ENCODE measurements around the gene PAQR4.
A peak's percentile ranks its signal among the peaks of the same experiment; 100 is the strongest.

The PAQR4 gene

DNA sequence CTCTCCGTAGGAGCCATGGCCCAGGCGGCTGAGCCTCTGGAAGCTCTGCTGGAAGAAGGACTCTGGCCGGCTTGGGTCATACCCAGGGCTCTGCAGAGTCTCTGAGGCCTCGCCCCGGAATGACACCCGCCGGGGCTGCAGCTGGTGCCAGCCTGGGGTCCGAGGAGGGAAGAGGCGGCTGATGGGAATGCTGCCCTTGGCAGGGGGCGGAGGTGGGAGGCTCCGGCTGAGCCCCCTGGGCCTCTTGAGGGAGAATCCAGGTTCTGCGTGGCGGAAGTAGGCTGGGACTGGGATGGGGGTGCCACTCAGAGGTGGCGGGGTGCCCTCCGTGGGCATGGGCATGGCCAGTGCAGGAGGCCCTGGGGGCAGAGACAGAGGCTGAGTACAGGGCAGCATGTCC, 7.5 kb downstream of the PAQR4 start:
- Histone ChIP-seq H3K9ac (ENCODE audit: low read depth, low read length) (no peak overlapping the region), H3K4me3 (ENCODE audit: low read length) (no peak overlapping the region), H3K4me2 (ENCODE audit: low read length) (no peak overlapping the region), H3K4me1 (ENCODE audit: control insufficient read depth, insufficient read depth, low read length) (peaks cover 12% of the 10 kb centered on the region), H3K9me3 (replicated peaks; ENCODE audit: low read length) (no peaks in the 10 kb centered on the region), H3K36me3 (ENCODE audit: insufficient read depth, low read length) (no peaks in the 10 kb centered on the region), H3K27me3 (ENCODE audit: control insufficient read depth, insufficient read depth, low read length) (no peaks in the 10 kb centered on the region)

DNA sequence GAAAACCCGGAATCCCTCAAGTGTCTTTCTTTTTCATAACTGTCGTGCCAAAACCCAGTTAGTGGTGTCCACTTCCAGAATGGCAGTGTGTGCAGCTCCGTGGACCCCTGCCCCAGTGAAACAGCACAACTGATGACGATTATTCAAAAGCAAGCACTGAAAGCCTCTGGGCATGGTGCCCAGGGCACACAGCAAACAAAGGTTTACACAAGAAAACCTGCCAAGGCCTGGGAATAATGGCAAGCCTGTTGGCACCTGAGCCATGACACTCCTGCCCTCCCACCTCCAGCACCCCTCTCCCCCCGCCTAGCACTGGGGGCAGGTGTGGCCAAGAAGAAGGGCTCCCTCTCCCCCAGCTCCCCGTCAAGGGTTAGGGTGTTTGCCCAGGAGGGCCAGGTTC, 8.3 kb downstream of the PAQR4 start:
- Histone ChIP-seq H3K4me3 (ENCODE audit: low read length) (no peak overlapping the region), H3K27me3 (ENCODE audit: control insufficient read depth, insufficient read depth, low read length) (no peaks in the 10 kb centered on the region), H3K4me2 (ENCODE audit: low read length) (no peak overlapping the region), H3K9me3 (replicated peaks; ENCODE audit: low read length) (no peaks in the 10 kb centered on the region), H3K4me1 (ENCODE audit: control insufficient read depth, insufficient read depth, low read length) (peaks cover 12% of the 10 kb centered on the region), H3K9ac (ENCODE audit: low read depth, low read length) (no peak overlapping the region), H3K36me3 (ENCODE audit: insufficient read depth, low read length) (no peaks in the 10 kb centered on the region)

DNA sequence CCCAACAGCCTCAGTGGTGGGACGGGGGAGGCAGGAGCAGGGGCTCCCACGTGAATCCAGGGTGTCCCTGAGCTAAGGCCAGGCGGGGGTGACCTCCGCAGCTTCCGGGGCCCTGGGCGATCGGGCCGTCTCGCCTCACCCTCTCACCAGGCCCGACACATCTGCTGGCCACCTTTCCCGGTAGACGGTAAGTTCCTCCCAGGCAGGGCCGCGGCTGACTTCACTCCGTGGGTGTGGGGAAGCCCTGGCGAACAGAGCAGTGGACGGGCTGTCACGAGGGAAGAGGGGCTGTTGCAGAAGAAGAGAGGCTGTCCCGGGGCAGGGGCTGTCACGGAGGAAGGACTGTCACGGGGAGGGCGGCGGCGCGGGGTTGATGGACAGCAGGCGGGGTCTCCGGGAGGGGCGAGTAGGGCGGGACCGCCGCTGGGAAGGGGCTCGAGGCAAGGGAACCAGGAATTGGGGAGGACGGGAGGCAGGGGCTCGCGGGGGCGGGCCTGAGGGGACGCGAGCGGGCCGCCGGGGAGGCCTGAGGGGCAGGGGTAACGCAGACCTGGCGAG, 10.6 kb downstream of the PAQR4 start:
- H3K27me3 ChIP-seq (ENCODE audit: control insufficient read depth, insufficient read depth, low read length) = no peaks in the 10 kb centered on the region
- H3K4me2 ChIP-seq (ENCODE audit: low read length) = peak overlapping the region; percentile 96
- H3K9ac ChIP-seq (ENCODE audit: low read depth, low read length) = peak overlapping the region; percentile 97
- H3K4me3 ChIP-seq (ENCODE audit: low read length) = peak overlapping the region; percentile 83
- no peaks in the 10 kb centered on the region for H3K36me3 ChIP-seq (ENCODE audit: insufficient read depth, low read length)
- peaks cover 17% of the 10 kb centered on the region for H3K4me1 ChIP-seq (ENCODE audit: control insufficient read depth, insufficient read depth, low read length)
- no peaks in the 10 kb centered on the region for H3K9me3 ChIP-seq (replicated peaks; ENCODE audit: low read length)

DNA sequence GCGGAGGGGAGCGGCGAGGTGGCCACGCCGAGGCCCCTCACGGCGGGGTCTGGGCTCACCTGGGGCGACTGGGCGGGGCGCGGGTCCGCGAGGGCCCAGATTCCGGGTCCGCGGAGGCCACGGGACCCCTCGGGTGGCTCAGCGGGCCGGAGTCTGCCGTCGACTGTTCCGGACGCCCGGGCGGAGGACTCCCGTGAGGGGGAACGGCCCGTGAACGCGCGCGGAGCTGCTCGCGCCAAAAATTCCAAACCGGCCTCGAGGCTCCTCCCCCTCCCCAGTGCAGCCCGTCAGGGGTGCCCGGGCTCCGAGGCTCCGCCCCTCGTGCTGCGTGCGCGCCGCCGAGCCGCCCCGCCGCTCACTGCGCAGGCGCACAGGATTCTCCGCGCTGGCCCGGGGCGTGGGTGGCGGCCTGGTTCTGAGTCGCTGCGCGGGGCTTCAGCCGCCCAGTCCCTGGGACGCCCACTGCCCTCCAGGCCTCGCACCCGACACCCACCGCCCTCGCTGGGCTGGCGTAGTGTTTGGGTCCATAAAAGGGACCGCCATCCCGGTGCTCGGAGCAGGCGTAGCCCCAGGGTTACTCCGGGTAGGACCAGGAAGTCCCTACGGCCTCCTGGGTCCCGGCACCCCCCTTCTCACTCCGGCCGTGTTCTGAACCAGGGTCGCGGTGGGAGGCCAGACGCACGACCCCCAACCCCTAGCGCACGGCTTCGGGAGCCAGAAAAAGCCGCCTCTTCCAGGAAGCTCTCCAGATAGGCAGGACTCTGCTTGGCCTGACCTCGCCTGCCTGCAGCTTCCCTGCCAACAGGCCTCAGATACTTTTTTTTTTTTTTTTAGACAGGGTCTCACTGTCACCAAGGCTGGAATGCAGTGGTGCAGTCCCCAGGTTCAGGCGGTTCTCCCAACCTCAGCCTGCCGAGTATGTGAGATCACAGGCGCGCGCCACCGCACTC, 11.4 kb downstream of the PAQR4 start, which contains the start of gene PKMYT1:
TSS of gene PKMYT1 (minus strand) at position 220 of the 950 bp plus-strand sequence. CDS start 789 bp downstream, outside the sequence.
- peak within 1 kb of the TSS; percentile 83 for H3K4me3 ChIP-seq (ENCODE audit: low read length)
- H3K36me3 ChIP-seq (ENCODE audit: insufficient read depth, low read length) = no peaks in the 10 kb centered on the region
- H3K9me3 ChIP-seq (replicated peaks; ENCODE audit: low read length) = no peaks in the 10 kb centered on the region
- H3K4me2 ChIP-seq (ENCODE audit: low read length) = peak within 1 kb of the TSS; percentile 96
- no peaks in the 10 kb centered on the region for H3K27me3 ChIP-seq (ENCODE audit: control insufficient read depth, insufficient read depth, low read length)
- H3K4me1 ChIP-seq (ENCODE audit: control insufficient read depth, insufficient read depth, low read length) = peaks cover 21% of the 10 kb centered on the region
- peak within 1 kb of the TSS; percentile 97 for H3K9ac ChIP-seq (ENCODE audit: low read depth, low read length)

DNA sequence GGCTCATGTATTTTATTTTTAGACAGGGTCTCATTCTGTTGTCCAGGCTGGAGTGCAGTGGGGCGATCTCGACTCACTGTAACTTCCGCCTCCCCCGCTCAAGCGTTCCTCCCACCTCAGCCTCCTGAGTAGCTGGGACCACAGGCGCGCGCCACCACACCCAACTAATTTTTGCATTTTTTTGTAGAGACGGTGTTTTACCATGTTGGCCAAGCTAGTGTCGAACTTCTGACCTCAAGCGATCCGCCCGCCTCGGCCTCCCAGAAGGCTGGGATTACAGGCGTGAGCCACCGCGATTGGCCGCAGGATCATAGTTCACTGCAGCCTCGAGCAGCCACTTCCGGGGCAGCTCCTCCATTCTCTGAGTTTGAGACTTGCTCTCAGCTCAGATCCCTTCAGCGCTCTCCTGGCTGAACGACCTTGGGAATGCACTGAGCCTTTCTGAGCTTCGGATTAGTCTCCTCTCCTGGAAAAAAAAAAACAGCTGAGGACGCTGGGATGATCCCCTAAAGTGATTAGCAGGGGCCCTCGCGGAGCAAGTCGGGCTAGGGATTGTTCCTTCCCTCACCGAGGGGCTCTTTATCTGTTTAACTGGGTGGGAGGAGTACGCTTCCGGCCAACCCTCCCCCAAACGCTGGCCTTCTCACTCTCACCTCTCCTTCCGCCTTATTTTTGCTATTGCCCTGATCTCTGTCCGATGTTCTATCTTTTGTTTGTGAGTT, 12.2 kb downstream of the PAQR4 start:
- no peaks in the 10 kb centered on the region for H3K36me3 ChIP-seq (ENCODE audit: insufficient read depth, low read length)
- no peaks in the 10 kb centered on the region for H3K9me3 ChIP-seq (replicated peaks; ENCODE audit: low read length)
- peaks cover 26% of the 10 kb centered on the region for H3K4me1 ChIP-seq (ENCODE audit: control insufficient read depth, insufficient read depth, low read length)
- peak overlapping the region; percentile 97 for H3K9ac ChIP-seq (ENCODE audit: low read depth, low read length)
- peak overlapping the region; percentile 96 for H3K4me2 ChIP-seq (ENCODE audit: low read length)
- H3K27me3 ChIP-seq (ENCODE audit: control insufficient read depth, insufficient read depth, low read length) = no peaks in the 10 kb centered on the region
- peak overlapping the region; percentile 83 for H3K4me3 ChIP-seq (ENCODE audit: low read length)

DNA sequence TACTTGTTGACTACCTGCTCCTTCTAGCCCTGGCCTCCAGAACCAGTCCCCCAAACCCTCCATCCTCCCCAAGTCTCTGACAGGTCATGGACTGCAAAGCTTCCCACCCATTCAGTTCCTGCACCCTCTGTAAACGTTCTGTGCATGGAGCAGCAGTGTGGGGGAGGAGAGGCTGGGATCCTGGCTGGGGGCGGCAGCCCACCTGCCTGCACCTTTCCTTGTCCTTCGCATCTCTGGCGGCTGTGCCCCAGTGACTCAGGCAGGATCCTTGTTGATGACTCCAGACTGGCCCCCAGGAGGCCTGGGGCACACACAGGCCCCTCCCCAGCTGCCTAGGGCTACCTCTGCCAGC, 12.7 kb downstream of the PAQR4 start:
- H3K4me3 ChIP-seq (ENCODE audit: low read length) = no peak overlapping the region
- H3K36me3 ChIP-seq (ENCODE audit: insufficient read depth, low read length) = no peaks in the 10 kb centered on the region
- peaks cover 26% of the 10 kb centered on the region for H3K4me1 ChIP-seq (ENCODE audit: control insufficient read depth, insufficient read depth, low read length)
- H3K9me3 ChIP-seq (replicated peaks; ENCODE audit: low read length) = no peaks in the 10 kb centered on the region
- H3K9ac ChIP-seq (ENCODE audit: low read depth, low read length) = no peak overlapping the region
- H3K27me3 ChIP-seq (ENCODE audit: control insufficient read depth, insufficient read depth, low read length) = no peaks in the 10 kb centered on the region
- H3K4me2 ChIP-seq (ENCODE audit: low read length) = no peak overlapping the region

DNA sequence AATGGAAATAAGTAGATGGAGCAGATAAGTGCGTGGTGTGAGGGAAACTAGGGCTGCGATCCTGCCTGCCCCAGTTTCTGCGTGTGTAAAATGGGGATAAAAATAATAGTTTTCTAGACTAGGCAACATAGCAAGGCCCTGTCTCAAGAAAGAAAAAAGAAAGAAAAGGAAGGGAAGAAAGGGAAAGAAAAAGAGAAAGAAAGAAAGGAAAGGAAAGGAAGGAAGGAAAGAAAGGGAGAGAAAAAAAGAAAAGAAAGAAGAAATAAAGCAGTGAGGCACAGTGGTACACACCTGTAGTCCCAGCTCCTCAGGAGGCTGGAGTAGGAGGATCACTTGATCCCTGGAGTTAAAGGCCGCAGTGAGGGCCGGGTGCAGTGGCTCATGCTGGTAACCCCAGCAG, 13.3 kb downstream of the PAQR4 start:
- H3K4me1 ChIP-seq (ENCODE audit: control insufficient read depth, insufficient read depth, low read length) = peaks cover 26% of the 10 kb centered on the region
- no peaks in the 10 kb centered on the region for H3K9me3 ChIP-seq (replicated peaks; ENCODE audit: low read length)
- H3K4me3 ChIP-seq (ENCODE audit: low read length) = no peak overlapping the region
- H3K9ac ChIP-seq (ENCODE audit: low read depth, low read length) = no peak overlapping the region
- no peaks in the 10 kb centered on the region for H3K36me3 ChIP-seq (ENCODE audit: insufficient read depth, low read length)
- no peak overlapping the region for H3K4me2 ChIP-seq (ENCODE audit: low read length)
- no peaks in the 10 kb centered on the region for H3K27me3 ChIP-seq (ENCODE audit: control insufficient read depth, insufficient read depth, low read length)

DNA sequence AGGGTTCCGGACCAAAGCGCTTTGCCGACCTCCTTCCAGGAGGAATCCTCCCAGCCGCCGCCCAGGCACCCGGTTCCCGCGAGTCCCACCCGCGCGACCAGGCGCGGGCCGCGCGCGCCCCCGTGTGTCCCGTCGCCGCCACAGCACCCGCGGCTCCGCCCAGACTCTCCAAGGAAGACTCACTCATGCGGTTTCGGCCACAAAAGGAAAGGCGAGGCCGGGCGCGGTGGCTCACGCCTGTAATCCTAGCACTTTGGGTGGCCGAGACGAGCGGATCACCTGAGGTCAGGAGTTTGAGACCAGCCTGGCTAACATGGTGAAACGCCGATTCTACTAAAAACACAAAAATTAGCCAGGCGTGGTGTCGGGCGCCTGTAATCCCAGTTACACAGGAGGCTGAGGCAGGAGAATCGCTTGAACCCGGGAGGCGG, 14.6 kb downstream of the PAQR4 start:
- no peaks in the 10 kb centered on the region for H3K36me3 ChIP-seq (ENCODE audit: insufficient read depth, low read length)
- peak overlapping the region; percentile 60 for H3K4me3 ChIP-seq (ENCODE audit: low read length)
- H3K9me3 ChIP-seq (replicated peaks; ENCODE audit: low read length) = no peaks in the 10 kb centered on the region
- H3K4me2 ChIP-seq (ENCODE audit: low read length) = peak overlapping the region; percentile 79
- peaks cover 26% of the 10 kb centered on the region for H3K4me1 ChIP-seq (ENCODE audit: control insufficient read depth, insufficient read depth, low read length)
- peak overlapping the region; percentile 65 for H3K9ac ChIP-seq (ENCODE audit: low read depth, low read length)
- no peaks in the 10 kb centered on the region for H3K27me3 ChIP-seq (ENCODE audit: control insufficient read depth, insufficient read depth, low read length)

DNA sequence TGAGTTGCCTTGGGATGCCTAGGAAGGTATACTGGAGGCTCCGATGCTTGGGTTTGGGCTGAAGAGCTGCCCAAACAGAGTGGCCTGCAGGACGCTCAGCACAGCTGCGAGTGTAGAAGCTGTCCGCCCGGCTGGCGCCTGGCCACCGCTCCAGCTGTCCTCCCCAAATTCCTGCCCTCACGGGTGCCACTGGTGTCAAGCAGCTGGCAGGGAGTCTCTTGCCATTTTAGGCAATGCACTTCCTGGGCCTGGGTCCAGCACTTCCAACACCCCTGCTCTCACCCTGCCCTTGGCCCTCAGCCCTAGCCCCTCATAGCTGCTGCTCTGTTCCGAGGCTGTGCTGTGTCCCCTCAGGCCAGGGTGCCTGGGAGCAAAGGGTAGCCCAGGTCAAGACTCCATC, 16.3 kb downstream of the PAQR4 start:
- no peak overlapping the region for H3K9ac ChIP-seq (ENCODE audit: low read depth, low read length)
- H3K4me3 ChIP-seq (ENCODE audit: low read length) = no peak overlapping the region
- no peaks in the 10 kb centered on the region for H3K9me3 ChIP-seq (replicated peaks; ENCODE audit: low read length)
- H3K27me3 ChIP-seq (ENCODE audit: control insufficient read depth, insufficient read depth, low read length) = no peaks in the 10 kb centered on the region
- peaks cover 19% of the 10 kb centered on the region for H3K4me1 ChIP-seq (ENCODE audit: control insufficient read depth, insufficient read depth, low read length)
- H3K36me3 ChIP-seq (ENCODE audit: insufficient read depth, low read length) = no peaks in the 10 kb centered on the region
- no peak overlapping the region for H3K4me2 ChIP-seq (ENCODE audit: low read length)

DNA sequence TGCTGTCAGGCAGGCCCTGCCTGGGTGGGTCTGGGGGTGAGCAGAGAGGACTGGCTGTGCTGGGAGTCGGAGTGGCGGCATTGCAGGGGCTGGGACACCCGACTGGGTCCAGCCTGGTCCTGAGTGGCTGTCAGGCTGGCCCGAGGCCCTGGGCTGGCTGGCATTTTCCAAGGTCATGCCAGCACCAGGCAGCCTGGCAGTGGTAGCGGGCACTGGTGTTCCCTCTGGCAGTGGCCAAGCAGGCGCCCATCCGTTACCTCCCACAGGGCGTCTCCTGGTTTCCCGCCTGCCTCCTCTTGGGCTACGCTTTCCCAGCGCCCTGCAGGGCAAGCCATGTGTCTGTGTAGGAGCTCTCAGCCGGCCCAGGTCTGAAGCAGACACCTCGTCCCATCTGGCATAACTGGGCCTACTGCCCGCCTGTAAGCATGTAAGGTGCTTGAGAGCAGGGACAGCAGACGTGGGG, 16.8 kb downstream of the PAQR4 start:
- Histone ChIP-seq H3K9ac (ENCODE audit: low read depth, low read length) (no peak overlapping the region), H3K4me1 (ENCODE audit: control insufficient read depth, insufficient read depth, low read length) (peaks cover 15% of the 10 kb centered on the region), H3K27me3 (ENCODE audit: control insufficient read depth, insufficient read depth, low read length) (no peaks in the 10 kb centered on the region), H3K4me3 (ENCODE audit: low read length) (no peak overlapping the region), H3K9me3 (replicated peaks; ENCODE audit: low read length) (no peaks in the 10 kb centered on the region), H3K4me2 (ENCODE audit: low read length) (no peak overlapping the region), H3K36me3 (ENCODE audit: insufficient read depth, low read length) (no peaks in the 10 kb centered on the region)

DNA sequence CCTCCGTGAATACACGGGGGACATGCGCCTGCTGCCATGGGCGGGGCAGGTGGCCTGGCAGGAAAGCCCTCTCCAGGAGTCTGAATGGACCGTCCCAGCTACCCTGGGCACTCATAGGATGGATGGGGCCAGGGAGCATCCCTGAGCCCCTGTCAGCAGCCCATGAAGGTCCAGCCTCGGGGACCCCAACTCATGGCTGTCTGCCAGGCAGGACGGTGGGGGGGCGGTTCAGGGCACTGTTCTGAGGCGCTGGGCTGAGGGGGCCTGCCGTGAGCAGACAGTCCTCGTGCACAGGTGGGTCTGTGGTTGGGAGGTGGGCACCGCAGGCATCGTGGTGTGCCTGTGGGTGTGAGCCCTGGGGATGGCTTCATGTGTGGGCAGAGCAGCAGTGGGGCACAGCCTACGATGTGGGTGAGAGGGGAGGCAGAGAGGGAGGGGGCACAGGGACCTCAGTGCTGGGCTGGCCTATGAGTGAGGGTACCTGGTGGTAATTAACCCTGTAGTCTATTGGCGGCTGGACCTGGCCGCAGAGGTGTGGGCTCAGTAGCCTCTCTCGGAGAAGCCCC, 17.6 kb downstream of the PAQR4 start:
- H3K9me3 ChIP-seq (replicated peaks; ENCODE audit: low read length) = no peaks in the 10 kb centered on the region
- H3K27me3 ChIP-seq (ENCODE audit: control insufficient read depth, insufficient read depth, low read length) = no peaks in the 10 kb centered on the region
- peaks cover 14% of the 10 kb centered on the region for H3K4me1 ChIP-seq (ENCODE audit: control insufficient read depth, insufficient read depth, low read length)
- H3K4me3 ChIP-seq (ENCODE audit: low read length) = no peak overlapping the region
- no peak overlapping the region for H3K4me2 ChIP-seq (ENCODE audit: low read length)
- no peaks in the 10 kb centered on the region for H3K36me3 ChIP-seq (ENCODE audit: insufficient read depth, low read length)
- H3K9ac ChIP-seq (ENCODE audit: low read depth, low read length) = no peak overlapping the region
